HFF-Myc (cell line): ENCODE results near the gene CARD11.
A peak's percentile ranks its signal among the peaks of the same experiment; 100 is the strongest.

ENCODE experiments used
- DNase-seq: peaks from one replicate; pipeline ENCODE4 v3.0.0-alpha.2; 2011; ENCODE audit warnings: low read depth; ENCODE audit errors: extremely low read depth
- H3K4me3 ChIP-seq: replicated peaks from 2 replicates; pipeline ENCODE4 v1.5.1; 2011; ENCODE audit warnings: low read depth, mild to moderate bottlenecking, control low read depth, low read length
- CTCF ChIP-seq: IDR thresholded peaks from 2 replicates; pipeline ENCODE4 v1.5.1; 2012; ENCODE audit warnings: mild to moderate bottlenecking, low read depth, low read length, control low read depth; ENCODE audit errors: missing control alignments

CARD11 gene

GRCh38 chr7:3043544-3044371 lies at the start of gene CARD11:
Gene CARD11, minus strand, starts transcription at chr7:3043867. Its CDS starts 85,361 bp downstream, at chr7:2958506.
- H3K4me3 ChIP-seq, result no peak within 1 kb of the TSS
- no peak for DNase-seq
- TF ChIP-seq CTCF, result no peak

- no peak for TF ChIP-seq CTCF
- DNase-seq, result no peak
- H3K4me3 ChIP-seq, result no peak overlapping the region
These were observed 48.8 kb upstream of the CARD11 start for GRCh38 chr7:3092468-3092867.

GRCh38 chr7:3091631-3092030 lies 48.0 kb upstream of the CARD11 start:
- no peak for TF ChIP-seq CTCF
- no peak for DNase-seq
- no peak overlapping the region for H3K4me3 ChIP-seq

GRCh38 chr7:3089493-3089892 lies 45.8 kb upstream of the CARD11 start:
- no peak overlapping the region for H3K4me3 ChIP-seq
- no peak for DNase-seq
- peak; percentile 45 for TF ChIP-seq CTCF

GRCh38 chr7:3087243-3087755 lies 43.6 kb upstream of the CARD11 start:
- no peak for TF ChIP-seq CTCF
- DNase-seq, result no peak
- H3K4me3 ChIP-seq, result no peak overlapping the region

GRCh38 chr7:3083350-3083749 lies 39.7 kb upstream of the CARD11 start:
- no peak for DNase-seq
- no peak overlapping the region for H3K4me3 ChIP-seq
- TF ChIP-seq CTCF, result no peak

GRCh38 chr7:3082831-3083230 lies 39.2 kb upstream of the CARD11 start:
- no peak for DNase-seq
- no peak for TF ChIP-seq CTCF
- H3K4me3 ChIP-seq, result no peak overlapping the region
